ACC112 (cell line): ENCODE data around the gene NME7.
"Not testable (repeated sequence)": the region's sequence is repeated elsewhere in the genome, so short reads cannot be mapped to it uniquely, and the experiment has no call there.

Source experiments
- H2AFZ ChIP-seq: fragments of 200-600 bp; sonication (generic); one replicate; pipeline ENCODE4 v1.6.0; 2017; ENCODE audit warnings: antibody characterized with exemption, low read length; ENCODE audit not compliant: unreplicated experiment
- H3K27ac ChIP-seq: fragments of 200-600 bp; sonication (generic); 2 replicates; pipeline ENCODE4 v1.5.1; 2014; ENCODE audit warnings: low read depth, mild to moderate bottlenecking, antibody characterized with exemption, low read length, moderate library complexity
- H3K27me3 ChIP-seq: fragments of 200-600 bp; sonication (generic); 2 replicates; pipeline ENCODE4 v1.6.1; 2014; ENCODE audit warnings: mild to moderate bottlenecking, antibody characterized with exemption, low read length, moderate library complexity, mixed read lengths; ENCODE audit not compliant: insufficient read depth
- H3K36me3 ChIP-seq: fragments of 200-600 bp; sonication (generic); 2 replicates; pipeline ENCODE4 v1.6.1; 2016; ENCODE audit warnings: mild to moderate bottlenecking, antibody characterized with exemption, low read length, moderate library complexity, mixed read lengths; ENCODE audit not compliant: insufficient read depth
- H3K4me1 ChIP-seq: fragments of 200-600 bp; sonication (generic); one replicate; pipeline ENCODE4 v1.6.1; 2016; ENCODE audit warnings: low read length, mixed read lengths; ENCODE audit not compliant: insufficient read depth, unreplicated experiment, control insufficient read depth
- H3K4me3 ChIP-seq: fragments of 200-600 bp; sonication (generic); 2 replicates; pipeline ENCODE4 v1.5.1; 2014; ENCODE audit warnings: mild to moderate bottlenecking, low read depth, low read length
- H3K79me2 ChIP-seq: fragments of 200-600 bp; sonication (generic); one replicate; pipeline ENCODE4 v1.6.0; 2016; ENCODE audit warnings: low read length; ENCODE audit not compliant: control insufficient read depth, unreplicated experiment, insufficient read depth

NME7 gene

DNA sequence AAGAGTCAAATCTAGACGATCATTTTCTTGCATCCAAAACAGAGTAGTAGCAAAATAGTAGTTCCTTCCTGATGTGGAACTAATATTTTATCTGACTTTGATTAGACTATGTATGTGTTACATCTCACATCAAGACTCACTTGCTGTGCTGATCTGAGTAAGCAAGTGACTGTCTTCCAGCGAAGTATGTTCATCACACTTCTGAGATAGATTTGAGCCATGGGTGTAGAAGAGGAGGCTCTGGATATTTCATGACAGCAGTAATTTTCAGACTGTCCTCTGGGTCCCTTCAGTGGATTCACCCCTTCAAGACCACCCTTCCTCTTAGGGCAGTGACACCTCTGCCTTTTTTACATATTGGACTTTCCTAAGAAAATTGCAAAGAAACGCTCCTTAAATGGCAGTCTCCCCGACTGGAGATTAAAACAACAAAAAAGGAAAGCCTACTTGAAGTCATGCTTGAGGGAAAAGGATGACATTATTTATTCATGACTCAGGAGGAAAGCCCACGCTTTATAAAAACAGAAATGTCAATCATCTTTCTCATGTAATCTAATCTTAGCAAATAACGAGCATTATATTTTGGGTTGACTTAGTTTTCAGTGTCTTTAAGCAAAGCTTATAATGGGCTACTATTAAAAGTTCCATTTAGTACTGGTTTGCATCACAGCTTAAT lies 238.3 kb downstream of the NME7 start:
- H3K79me2 ChIP-seq: no peaks in the 10 kb centered on the region
- H3K4me3 ChIP-seq: no peak overlapping the region
- H3K27ac ChIP-seq: no peak overlapping the region
- H3K4me1 ChIP-seq: peaks cover 7% of the 10 kb centered on the region
- peaks cover 6% of the 10 kb centered on the region; the same call in 1 of the 2 replicates for H3K36me3 ChIP-seq
- H2AFZ ChIP-seq: no peak overlapping the region
- H3K27me3 ChIP-seq: no peaks in the 10 kb centered on the region

GRCh38 chr1:169128562-169128961 lies 239.0 kb downstream of the NME7 start:
- no peaks in the 10 kb centered on the region for H3K79me2 ChIP-seq
- H2AFZ ChIP-seq: no peak overlapping the region
- no peak overlapping the region for H3K27ac ChIP-seq
- H3K4me1 ChIP-seq: peaks cover 7% of the 10 kb centered on the region
- H3K4me3 ChIP-seq: no peak overlapping the region
- no peaks in the 10 kb centered on the region for H3K27me3 ChIP-seq
- H3K36me3 ChIP-seq: peaks cover 6% of the 10 kb centered on the region; the same call in 1 of the 2 replicates

- Histone ChIP-seq H3K4me3 (no peak overlapping the region), H3K36me3 (peaks cover 6% of the 10 kb centered on the region; the same call in 1 of the 2 replicates), H2AFZ (no peak overlapping the region), H3K79me2 (no peaks in the 10 kb centered on the region), H3K27ac (no peak overlapping the region), H3K27me3 (no peaks in the 10 kb centered on the region), H3K4me1 (peaks cover 7% of the 10 kb centered on the region)
Observed at GRCh38 chr1:169127305-169127704, 240.3 kb downstream of the NME7 start.

GRCh38 chr1:169126335-169126734 lies 241.3 kb downstream of the NME7 start:
- peaks cover 2% of the 10 kb centered on the region; the same call in 1 of the 2 replicates for H3K36me3 ChIP-seq
- H3K79me2 ChIP-seq: no peaks in the 10 kb centered on the region
- H3K27me3 ChIP-seq: no peaks in the 10 kb centered on the region
- peaks cover 7% of the 10 kb centered on the region for H3K4me1 ChIP-seq
- no peak overlapping the region for H3K27ac ChIP-seq
- H3K4me3 ChIP-seq: no peak overlapping the region
- no peak overlapping the region for H2AFZ ChIP-seq

DNA sequence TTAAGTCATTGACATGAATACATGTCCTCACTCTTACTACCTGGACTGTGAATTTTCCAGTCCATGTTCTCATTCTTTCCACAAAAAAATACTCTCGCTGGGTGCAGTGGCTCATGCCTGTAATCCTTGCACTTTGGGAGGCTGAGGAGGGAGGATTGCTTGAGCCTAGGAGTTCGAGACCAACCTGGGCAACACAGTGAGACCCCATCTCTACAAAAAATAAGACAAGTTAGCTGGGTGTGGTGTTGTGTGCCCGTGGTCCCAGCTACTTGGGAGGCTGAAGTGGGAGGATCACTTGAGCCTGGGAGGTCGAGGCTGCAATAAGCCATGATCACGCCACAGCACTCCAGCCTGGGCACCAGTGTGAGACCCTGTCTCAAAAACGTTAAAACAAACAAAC lies 242.0 kb downstream of the NME7 start:
- not testable (repeated sequence) for H3K4me1 ChIP-seq, H3K27ac ChIP-seq, H3K79me2 ChIP-seq, H3K27me3 ChIP-seq, H3K4me3 ChIP-seq, H2AFZ ChIP-seq, H3K36me3 ChIP-seq

- Histone ChIP-seq H2AFZ (no peak overlapping the region), H3K79me2 (no peaks in the 10 kb centered on the region), H3K27me3 (no peaks in the 10 kb centered on the region), H3K4me1 (peaks cover 7% of the 10 kb centered on the region), H3K36me3 (no peaks in the 10 kb centered on the region), H3K27ac (no peak overlapping the region), H3K4me3 (no peak overlapping the region)
Observed at GRCh38 chr1:169124459-169124858, 243.1 kb downstream of the NME7 start.

DNA sequence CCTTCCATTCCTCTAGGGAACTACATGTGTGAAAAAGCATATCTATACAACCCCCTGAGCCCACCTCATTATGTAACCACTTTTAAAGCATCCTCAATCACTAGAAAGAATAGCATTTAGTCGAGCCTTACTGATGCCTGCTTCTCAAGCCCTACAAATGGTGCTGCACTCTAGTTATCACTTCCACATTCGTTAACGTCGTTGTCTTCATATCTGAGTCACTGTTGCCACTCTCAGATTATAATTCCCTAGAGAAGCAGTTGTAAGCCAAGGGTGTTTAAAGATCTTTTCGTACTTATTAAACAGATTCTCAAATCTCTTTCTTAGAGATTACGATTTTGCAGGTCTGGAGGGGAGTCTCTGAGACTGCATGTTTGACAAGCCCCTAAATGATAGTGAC lies 244.6 kb downstream of the NME7 start:
- Histone ChIP-seq H3K79me2 (no peaks in the 10 kb centered on the region), H3K27ac (no peak overlapping the region), H3K4me1 (no peaks in the 10 kb centered on the region), H2AFZ (no peak overlapping the region), H3K36me3 (no peaks in the 10 kb centered on the region), H3K4me3 (no peak overlapping the region), H3K27me3 (no peaks in the 10 kb centered on the region)

- Histone ChIP-seq H3K4me3 (no peak overlapping the region), H3K79me2 (no peaks in the 10 kb centered on the region), H3K36me3 (no peaks in the 10 kb centered on the region), H3K27ac (no peak overlapping the region), H2AFZ (no peak overlapping the region), H3K27me3 (no peaks in the 10 kb centered on the region), H3K4me1 (no peaks in the 10 kb centered on the region)
Observed at GRCh38 chr1:169121146-169121923, 246.3 kb downstream of the NME7 start.

DNA sequence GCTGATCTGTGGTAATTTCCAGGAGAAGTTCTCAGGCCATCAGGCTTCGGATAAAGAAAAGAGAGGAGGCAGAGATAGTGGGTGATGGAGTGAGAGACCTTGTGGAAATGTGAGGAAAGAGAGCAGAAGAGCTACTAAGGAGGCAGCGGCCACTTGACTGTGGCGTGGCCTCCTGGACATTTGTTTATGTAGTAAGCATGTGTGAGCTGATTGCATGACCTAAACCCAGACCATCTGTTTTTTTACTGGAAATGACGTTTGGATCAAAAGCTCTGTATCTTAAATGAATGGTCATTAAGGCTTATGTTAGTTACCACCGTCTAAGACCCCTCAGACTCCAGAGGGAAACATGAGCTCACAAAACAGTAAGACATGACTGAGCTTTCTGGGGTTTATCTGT lies 247.5 kb downstream of the NME7 start:
- H3K27me3 ChIP-seq: no peaks in the 10 kb centered on the region
- H3K27ac ChIP-seq: no peak overlapping the region
- no peaks in the 10 kb centered on the region for H3K4me1 ChIP-seq
- H3K4me3 ChIP-seq: no peak overlapping the region
- no peaks in the 10 kb centered on the region for H3K79me2 ChIP-seq
- H3K36me3 ChIP-seq: no peaks in the 10 kb centered on the region
- no peak overlapping the region for H2AFZ ChIP-seq

DNA sequence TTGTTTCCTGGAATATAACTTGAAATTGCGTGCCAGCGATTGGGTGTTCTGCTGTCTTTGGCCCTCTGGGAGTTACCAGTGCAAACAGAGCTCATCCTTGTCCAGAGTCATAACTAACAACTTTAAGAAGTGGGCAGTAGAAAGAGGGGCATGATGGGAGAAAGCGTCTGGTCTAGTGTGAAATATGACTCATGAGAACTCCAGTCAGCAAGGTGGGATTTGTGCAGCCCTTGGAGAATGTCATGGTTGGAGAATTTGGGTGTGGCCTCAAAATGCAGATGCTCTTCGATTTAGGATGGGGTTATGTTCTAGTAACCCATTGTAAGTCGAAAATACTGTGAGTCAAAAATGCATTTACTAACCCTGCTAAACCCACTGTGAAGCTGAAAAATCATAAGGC lies 248.2 kb downstream of the NME7 start:
- no peaks in the 10 kb centered on the region for H3K79me2 ChIP-seq

DNA sequence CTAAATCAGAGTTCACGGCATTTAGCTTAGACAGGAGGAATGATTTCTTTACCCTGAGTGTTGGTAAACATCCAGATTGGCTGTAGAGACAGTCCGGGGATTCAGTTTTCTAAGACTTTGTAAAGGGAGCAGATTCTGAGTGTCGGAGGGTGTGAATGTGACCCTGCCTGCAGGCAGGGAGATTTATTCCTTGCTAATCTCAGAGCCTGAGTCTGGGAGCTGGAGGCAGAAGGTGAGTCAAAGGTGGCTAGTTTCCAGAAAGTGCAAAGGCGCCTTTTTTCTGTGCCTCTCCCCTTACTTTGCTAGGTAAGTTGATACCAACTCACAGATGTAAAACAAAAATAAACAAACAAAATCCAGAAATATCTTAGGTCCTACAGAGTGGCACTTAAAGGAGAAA lies 249.4 kb downstream of the NME7 start:
- Histone ChIP-seq H3K4me3 (no peak overlapping the region), H3K4me1 (peaks cover 11% of the 10 kb centered on the region), H3K36me3 (no peaks in the 10 kb centered on the region), H3K27me3 (no peaks in the 10 kb centered on the region), H2AFZ (no peak overlapping the region), H3K27ac (no peak overlapping the region), H3K79me2 (no peaks in the 10 kb centered on the region)

More for the DNA sequence above, 248.2 kb downstream of the NME7 start:
- no peak overlapping the region for H3K27ac ChIP-seq
- H3K27me3 ChIP-seq: no peaks in the 10 kb centered on the region
- H3K4me3 ChIP-seq: no peak overlapping the region
- no peaks in the 10 kb centered on the region for H3K4me1 ChIP-seq
- H2AFZ ChIP-seq: no peak overlapping the region
- no peaks in the 10 kb centered on the region for H3K36me3 ChIP-seq
